HepG2 (cell line): ENCODE results near the gene BTAF1. TPM values are rescaled to one million over a fixed set of nuclear protein-coding genes. Genes with fewer than 3 reads are reported as not detected.
A peak's percentile ranks its signal among the peaks of the same experiment; 100 is the strongest.

Source experiments
- ARID5B ChIP-seq: IDR thresholded peaks from 2 replicates; pipeline ENCODE4 v1.4.0; 2020; ENCODE audit warnings: mild to moderate bottlenecking, missing genetic modification reagents
- ARNTL ChIP-seq: sonication (generic); formaldehyde crosslinking; IDR thresholded peaks from 2 replicates; pipeline ENCODE4 v1.4.0; 2020; ENCODE audit warnings: mild to moderate bottlenecking, missing genetic modification reagents
- BCLAF1 ChIP-seq: fragments of 450-650 bp; IDR thresholded peaks from 2 replicates; pipeline ENCODE4 v1.6.1; 2017; ENCODE audit warnings: mild to moderate bottlenecking
- DDIT3 ChIP-seq: sonication (generic); formaldehyde crosslinking; IDR thresholded peaks from 2 replicates; pipeline ENCODE4 v1.4.0; 2020; ENCODE audit warnings: mild to moderate bottlenecking, missing genetic modification reagents
- GFI1 ChIP-seq: sonication (generic); formaldehyde crosslinking; IDR thresholded peaks from 2 replicates; pipeline ENCODE4 v1.5.0; 2020; ENCODE audit warnings: missing genetic modification reagents, mild to moderate bottlenecking, borderline replicate concordance
- JUND ChIP-seq: sonication (generic); formaldehyde crosslinking; IDR thresholded peaks from 2 replicates; pipeline ENCODE4 v1.8.0; 2022; ENCODE audit warnings: mild to moderate bottlenecking, missing genetic modification reagents
- MNT ChIP-seq: fragments of 450-650 bp; IDR thresholded peaks from 2 replicates; pipeline ENCODE4 v1.6.1; 2016
- SKIL ChIP-seq: sonication (generic); formaldehyde crosslinking; IDR thresholded peaks from 2 replicates; pipeline ENCODE4 v1.8.0; 2022; ENCODE audit warnings: missing genetic modification reagents, mild to moderate bottlenecking, moderate library complexity, borderline replicate concordance
- ZNF331 ChIP-seq: sonication (generic); formaldehyde crosslinking; IDR thresholded peaks from 2 replicates; pipeline ENCODE4 v1.4.0; 2020; ENCODE audit warnings: missing genetic modification reagents
- ZNF33B ChIP-seq: sonication (generic); formaldehyde crosslinking; IDR thresholded peaks from 2 replicates; pipeline ENCODE4 v1.5.1; 2020; ENCODE audit warnings: mild to moderate bottlenecking, missing genetic modification reagents
- ZSCAN25 ChIP-seq: sonication (generic); formaldehyde crosslinking; IDR thresholded peaks from 2 replicates; pipeline ENCODE4 v1.8.0; 2022; ENCODE audit warnings: mild to moderate bottlenecking, missing genetic modification reagents
- ZSCAN9 ChIP-seq: IDR thresholded peaks from 2 replicates; pipeline ENCODE4 v1.6.1; 2016; ENCODE audit warnings: borderline replicate concordance
- polyA plus RNA-seq, 8 experiments: library from polyadenylated mRNA; depleted of rRNA in 3 of 8; stranded (reverse) in 7 of 8; unstranded in 1 of 8; fragments of >200 nt; fragmentation: Illumina TruSeq in 4 of 8; extraction: Trizol in 4 of 8; gene quantifications; 2 replicates each; pipeline versions ENCODE4 v1.2.1 to v1.2.3, GENCODE V29; 2011 to 2016; ENCODE audit warnings: low read depth in 4 of 8, missing spikeins in 1 of 8, mixed read lengths in 1 of 8; ENCODE audit not compliant: insufficient read depth in 1 of 8
- total RNA-seq, 5 experiments: library from RNA; depleted of rRNA; stranded (reverse); fragments of >200 nt; fragmentation: Illumina TruSeq; extraction: Trizol; gene quantifications; 2 replicates each; pipeline ENCODE4 v1.2.3, GENCODE V29; 2016; ENCODE audit warnings: low read depth in 1 of 5

BTAF1 gene
- total and polyA plus RNA-seq, 2 of the 13 experiments (the other 11 are each of a cell fraction or from before 2014, with no cell fraction given), result 38.6 to 54.1 TPM

- TF ChIP-seq ZSCAN9 (CRISPR knock-in tag) (no peak; the same call in 1 of the 2 replicates), GFI1 (CRISPR knock-in tag) (peak; percentile 63; the same call in 1 of the 2 replicates), SKIL (no peak), ARNTL (peak; percentile 61), JUND (CRISPR knock-in tag) (peak; percentile 71), MNT (no peak), BCLAF1 (no peak), DDIT3 (CRISPR knock-in tag) (no peak), ARID5B (CRISPR knock-in tag) (peak; percentile 53), ZNF33B (CRISPR knock-in tag) (no peak; the same call in none of the 2 replicates), ZNF331 (peak; percentile 38; the same call in 1 of the 2 replicates), ZSCAN25 (CRISPR knock-in tag) (no peak)
Measured at GRCh38 chr10:91923371-91924211, at the start of gene BTAF1 (continued).
